GM18499 (cell line): Measurements from ENCODE around the gene JPH2.

Experiments used
- ATAC-seq: cut with Tn5 transposase; IDR thresholded peaks from one replicate; pipeline ENCODE4 v1.9.1; 2021; ENCODE audit warnings: moderate number of reproducible peaks; ENCODE audit not compliant: insufficient read depth, unreplicated experiment

Gene JPH2

GRCh38 chr20:44188752-44189151 lies 1.8 kb upstream of the JPH2 start:
- ATAC-seq, result no peak

GRCh38 chr20:44187772-44188709 lies 1.1 kb upstream of the JPH2 start:
- ATAC-seq, result no peak

DNA sequence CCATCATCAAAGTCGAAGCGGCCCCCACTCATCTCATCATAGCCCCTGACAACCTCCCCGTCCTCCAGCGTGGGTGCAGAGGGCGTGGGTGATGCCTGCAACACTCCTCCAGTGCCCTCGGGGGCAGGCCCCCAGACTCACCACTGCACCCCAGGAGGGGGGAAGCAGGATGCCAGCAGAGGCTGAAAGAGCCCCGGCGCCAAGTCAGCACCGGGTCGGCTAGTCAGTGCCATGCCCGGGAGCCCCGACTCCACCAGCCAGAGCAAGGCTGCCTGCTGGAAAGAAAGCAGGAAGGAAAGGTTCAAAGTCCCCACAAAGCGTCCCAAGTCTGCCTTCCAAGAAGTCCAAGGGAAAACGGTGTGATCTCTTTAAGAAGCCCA lies 324 bp downstream of the JPH2 start:
- no peak for ATAC-seq

DNA sequence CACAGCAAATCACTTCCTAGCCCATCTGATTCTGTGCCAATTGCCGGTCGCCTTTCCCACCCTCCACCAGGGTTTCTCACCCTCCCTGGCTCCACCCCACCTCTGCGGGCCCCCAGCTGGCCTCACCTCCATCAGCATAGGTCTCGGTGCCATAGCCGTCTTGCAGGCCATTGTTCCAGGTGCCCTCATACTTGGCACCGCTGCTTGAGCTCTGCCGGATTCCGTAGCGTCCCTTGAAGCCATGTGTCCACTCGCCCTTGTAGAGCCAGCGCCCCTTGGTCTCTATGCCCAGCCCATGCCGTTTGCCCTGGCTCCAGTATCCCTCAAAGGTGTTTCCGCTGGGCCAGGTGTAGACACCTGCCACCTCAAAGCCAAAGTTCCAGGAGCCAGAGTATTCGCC lies 787 bp downstream of the JPH2 start:
- ATAC-seq, result no peak

- ATAC-seq, result no peak
Measured at GRCh38 chr20:44185574-44185973, 1.4 kb downstream of the JPH2 start.

- no peak for ATAC-seq
Measured at GRCh38 chr20:44183282-44183681, 3.7 kb downstream of the JPH2 start.

DNA sequence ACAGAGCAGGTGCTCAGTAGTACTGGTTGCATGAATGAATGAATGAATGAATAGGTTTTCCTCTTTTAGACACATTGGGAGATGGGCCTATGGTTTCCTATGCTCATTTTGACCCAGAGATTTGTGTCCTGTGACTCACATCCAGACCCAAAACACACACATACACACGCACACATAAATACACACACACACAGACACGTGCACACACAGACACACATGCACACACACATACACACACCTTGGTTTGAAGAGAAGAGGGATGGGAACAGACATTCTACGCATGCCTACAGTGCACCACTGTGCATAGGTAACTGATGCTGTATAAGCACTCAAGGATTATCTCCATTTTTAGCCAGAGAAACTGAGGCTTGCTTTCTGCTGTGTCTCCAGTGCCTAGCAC lies 4.1 kb downstream of the JPH2 start:
- no peak for ATAC-seq

GRCh38 chr20:44182135-44182765 lies 4.7 kb downstream of the JPH2 start:
- ATAC-seq, result no peak

DNA sequence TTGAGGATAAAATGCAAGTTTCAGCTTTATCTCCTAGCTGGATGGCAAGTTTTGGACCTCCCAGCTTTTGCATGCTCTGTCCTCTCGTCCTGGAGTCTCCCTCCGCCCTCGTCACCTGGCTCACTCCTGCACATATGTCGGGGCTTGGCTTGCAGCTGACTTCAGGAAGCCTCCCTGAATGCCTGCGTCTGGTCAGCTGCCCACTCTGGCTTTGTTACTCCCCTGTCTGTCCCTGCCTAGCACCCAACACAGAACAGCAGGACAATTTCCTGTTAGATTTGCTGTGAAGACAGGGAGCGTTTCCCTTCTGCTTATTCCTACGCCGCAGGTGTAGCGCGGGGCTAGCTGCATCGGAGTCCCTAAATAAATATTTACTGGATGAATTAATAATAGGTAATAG lies 5.4 kb downstream of the JPH2 start:
- ATAC-seq, result no peak

DNA sequence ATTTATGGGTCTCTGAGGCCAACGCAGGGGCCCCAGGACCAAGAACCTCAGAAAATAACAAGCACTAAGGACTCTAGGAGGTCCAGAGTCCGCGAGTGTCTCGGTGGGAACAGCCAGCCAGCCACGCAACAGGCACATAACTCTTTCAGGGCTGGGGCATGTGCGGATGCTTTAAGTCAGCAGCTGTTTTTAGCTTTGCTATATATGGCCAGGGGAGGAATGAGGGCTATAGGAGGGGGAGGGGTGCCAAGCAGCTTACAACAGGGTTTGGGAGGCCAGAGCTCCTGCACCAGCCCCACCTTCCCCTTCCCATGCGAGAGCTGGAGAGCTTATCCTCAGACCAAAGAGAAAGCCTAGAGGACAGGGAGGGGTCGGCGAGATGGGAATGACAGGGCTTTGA lies 6.2 kb downstream of the JPH2 start:
- ATAC-seq, result no peak

- no peak for ATAC-seq
Measured at GRCh38 chr20:44176833-44177534, 10.0 kb downstream of the JPH2 start.

GRCh38 chr20:44174996-44175765 lies 11.8 kb downstream of the JPH2 start:
- ATAC-seq, result no peak

GRCh38 chr20:44173846-44174245 lies 13.1 kb downstream of the JPH2 start:
- no peak for ATAC-seq

DNA sequence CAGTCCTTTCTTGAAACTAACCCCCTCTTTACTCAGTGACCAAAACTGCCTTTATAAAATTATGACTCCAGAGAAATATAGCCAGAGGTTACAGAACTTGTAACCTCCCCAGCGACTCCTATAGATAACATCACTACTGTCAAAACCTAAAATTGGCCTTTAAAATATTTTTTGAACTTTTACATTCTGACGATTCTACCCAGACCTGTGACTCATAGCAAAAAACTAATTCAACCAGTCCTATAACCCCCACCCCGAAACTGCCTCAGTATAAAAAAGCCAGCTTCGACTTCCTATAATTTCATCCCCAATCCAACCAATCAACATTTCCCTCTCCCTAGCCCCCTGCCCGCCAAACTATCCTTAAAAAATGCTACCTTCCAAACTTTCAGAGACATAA lies 13.9 kb downstream of the JPH2 start:
- no peak for ATAC-seq

- no peak for ATAC-seq
Measured at GRCh38 chr20:44172572-44172950, 14.4 kb downstream of the JPH2 start.

- no peak for ATAC-seq
Measured at GRCh38 chr20:44171775-44172571, 15.0 kb downstream of the JPH2 start.

GRCh38 chr20:44170816-44171410 lies 16.1 kb downstream of the JPH2 start:
- no peak for ATAC-seq

DNA sequence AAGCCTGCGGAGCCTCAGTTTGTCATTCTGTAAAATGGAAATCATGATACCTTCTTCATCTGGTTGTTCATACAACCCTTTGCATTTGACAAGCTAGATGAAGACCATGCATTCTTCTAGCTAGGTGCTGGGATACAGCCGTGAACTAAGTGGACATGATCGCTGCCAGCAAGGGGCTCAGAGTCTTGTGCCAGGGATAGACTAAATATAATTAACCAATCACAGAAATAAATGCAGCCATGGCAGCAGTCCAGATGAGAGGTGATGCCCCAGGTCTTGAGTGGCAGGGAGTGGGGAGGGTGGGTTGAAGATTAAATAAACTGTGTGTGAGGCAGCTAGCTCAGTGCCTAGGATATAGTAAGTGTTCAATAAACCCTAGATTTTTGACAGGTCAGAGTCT lies 19.3 kb downstream of the JPH2 start:
- ATAC-seq, result no peak

DNA sequence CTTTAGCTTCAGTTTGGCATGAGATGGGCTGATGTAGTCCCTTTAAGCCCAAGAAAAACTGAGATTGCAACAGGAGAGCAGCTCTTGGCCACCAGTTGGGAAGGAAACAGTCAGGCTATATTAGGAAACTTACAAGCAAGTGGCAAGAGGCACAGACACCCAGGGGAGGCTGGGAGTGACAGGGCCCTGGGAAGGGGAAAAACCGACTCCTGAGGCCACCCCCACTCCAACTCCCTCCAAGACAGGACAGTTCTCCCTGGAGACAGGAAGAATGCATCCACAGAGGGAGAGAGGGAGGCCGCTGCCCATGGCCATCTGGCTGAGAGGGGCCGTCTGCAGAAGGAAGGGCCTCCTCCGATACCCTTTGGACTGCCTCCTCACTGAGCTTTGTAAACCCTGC lies 20.5 kb downstream of the JPH2 start:
- no peak for ATAC-seq
